ENCODE measurements around the gene MTCL3.

The MTCL3 gene

DNA sequence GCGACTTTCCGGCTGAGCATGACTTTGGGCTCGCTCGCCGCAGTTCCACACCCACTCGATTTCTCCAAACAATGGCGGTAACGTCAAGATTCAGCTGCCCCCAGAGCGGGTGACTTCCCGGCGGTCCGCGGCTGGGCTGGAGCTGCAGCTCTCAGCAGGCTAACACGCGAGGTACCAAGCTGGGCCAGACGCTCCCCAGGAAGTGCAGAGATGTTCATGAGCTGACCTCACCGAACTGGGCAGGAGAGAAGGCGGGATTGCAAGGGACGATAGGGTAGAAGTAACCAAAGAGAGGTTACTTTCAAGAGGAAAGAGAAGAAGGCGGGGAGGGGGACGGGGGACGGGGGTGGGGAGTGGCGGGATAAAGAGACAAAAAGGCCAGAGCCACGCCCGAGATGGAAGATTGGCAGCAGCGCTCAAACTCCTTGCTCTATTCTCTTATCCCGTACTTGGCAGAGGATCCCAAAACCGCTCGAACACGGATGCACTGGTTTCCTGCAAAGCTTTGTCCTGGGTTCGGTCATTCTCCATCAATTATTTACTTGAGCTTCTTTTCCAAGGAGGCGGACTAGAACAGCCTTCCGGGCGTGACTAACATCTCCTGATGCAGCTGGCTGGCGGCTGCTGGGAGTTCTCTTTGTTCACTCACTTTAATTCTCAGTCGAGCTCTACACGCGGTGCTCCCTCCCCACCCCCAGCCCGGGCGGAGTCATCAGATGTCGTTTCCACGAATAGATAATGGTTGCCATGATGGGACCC lies at the start of gene MTCL3:
Gene MTCL3 (minus strand): TSS at position 626 of the 759 bp plus-strand sequence.
- no peak for TF ChIP-seq CTCF (IDR thresholded peaks at IDR 0.05; ENCODE audit: insufficient read depth, low read depth, low read length, missing control alignments)
- H3K4me3 ChIP-seq (ENCODE audit: low read depth, low read length): no peak within 1 kb of the TSS
- DNase-seq (ENCODE audit: low read depth): no peak

GRCh38 chr6:127567476-127567875 lies 48.3 kb upstream of the MTCL3 start:
- DNase-seq (ENCODE audit: low read depth): no peak
- H3K4me3 ChIP-seq (ENCODE audit: low read depth, low read length): no peak overlapping the region
- TF ChIP-seq CTCF (IDR thresholded peaks at IDR 0.05; ENCODE audit: insufficient read depth, low read depth, low read length, missing control alignments): no peak

GRCh38 chr6:127566651-127567050 lies 47.5 kb upstream of the MTCL3 start:
- DNase-seq (ENCODE audit: low read depth): no peak
- no peak overlapping the region for H3K4me3 ChIP-seq (ENCODE audit: low read depth, low read length)
- TF ChIP-seq CTCF (IDR thresholded peaks at IDR 0.05; ENCODE audit: insufficient read depth, low read depth, low read length, missing control alignments): no peak

DNA sequence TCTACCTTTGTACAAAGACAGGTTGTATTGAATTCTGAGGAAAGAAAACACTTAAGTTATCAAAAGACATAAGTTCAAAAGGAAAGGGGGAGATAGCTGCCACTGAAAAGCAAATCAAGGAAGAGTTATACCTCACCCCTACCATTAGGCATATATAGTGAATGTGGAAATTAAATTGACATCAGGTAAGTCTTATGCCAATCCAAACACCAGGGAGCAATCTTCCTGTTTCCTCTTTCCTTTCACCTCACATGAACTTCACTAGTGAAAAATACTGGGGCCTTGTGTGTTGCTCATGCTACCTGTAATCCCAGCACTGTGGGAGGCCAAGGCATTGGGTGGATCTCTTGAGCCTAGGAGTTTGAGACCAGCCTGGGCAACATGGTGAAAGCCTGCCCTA lies 47.0 kb upstream of the MTCL3 start:
- no peak for TF ChIP-seq CTCF (IDR thresholded peaks at IDR 0.05; ENCODE audit: insufficient read depth, low read depth, low read length, missing control alignments)
- no peak overlapping the region for H3K4me3 ChIP-seq (ENCODE audit: low read depth, low read length)
- DNase-seq (ENCODE audit: low read depth): no peak

- TF ChIP-seq CTCF (IDR thresholded peaks at IDR 0.05; ENCODE audit: insufficient read depth, low read depth, low read length, missing control alignments): no peak
- no peak for DNase-seq (ENCODE audit: low read depth)
These were observed 45.6 kb upstream of the MTCL3 start for GRCh38 chr6:127564761-127565160.

DNA sequence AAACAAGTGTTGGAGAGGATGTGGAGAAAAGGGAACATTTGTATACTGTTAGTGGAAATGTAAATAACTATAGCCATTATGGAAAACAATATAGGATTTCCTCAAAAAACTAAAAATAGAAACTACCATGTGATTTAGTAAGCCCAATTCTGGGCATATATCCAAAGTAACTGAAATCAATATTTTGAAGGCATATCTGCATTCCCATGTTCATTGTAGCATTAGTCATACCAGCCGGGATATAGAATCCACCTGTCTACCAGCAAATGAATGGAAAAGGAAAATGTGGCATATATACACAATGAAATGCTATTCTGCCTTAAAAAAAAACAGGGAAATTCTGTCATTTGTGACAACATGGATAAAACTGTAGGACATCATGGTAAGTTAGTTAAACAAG lies 42.5 kb upstream of the MTCL3 start:
- DNase-seq (ENCODE audit: low read depth): no peak
- no peak for TF ChIP-seq CTCF (IDR thresholded peaks at IDR 0.05; ENCODE audit: insufficient read depth, low read depth, low read length, missing control alignments)
- no peak overlapping the region for H3K4me3 ChIP-seq (ENCODE audit: low read depth, low read length)

More at GRCh38 chr6:127564761-127565160, 45.6 kb upstream of the MTCL3 start:
- no peak overlapping the region for H3K4me3 ChIP-seq (ENCODE audit: low read depth, low read length)

All from GM12865 (cell line).